HS-27A (cell line): Measurements from ENCODE around the gene MIA.
A peak's percentile ranks its signal among the peaks of the same experiment; 100 is the strongest.
"Not testable (repeated sequence)": the region's sequence is repeated elsewhere in the genome, so short reads cannot be mapped to it uniquely, and the experiment has no call there.

Experiments
- DNase-seq: peaks from one replicate; pipeline ENCODE4 v3.0.0-alpha.2; 2012; ENCODE audit warnings: low read depth, missing footprints

Gene MIA

GRCh38 chr19:40822704-40823553 is 47.6 kb downstream of the MIA start:
- DNase-seq = peak; percentile 60

- not testable (repeated sequence) for DNase-seq
These were observed 49.6 kb downstream of the MIA start for GRCh38 chr19:40824916-40825315.

- not testable (repeated sequence) for DNase-seq
These were observed 50.3 kb downstream of the MIA start for GRCh38 chr19:40825460-40826095.

GRCh38 chr19:40826312-40826698 is 51.0 kb downstream of the MIA start:
- not testable (repeated sequence) for DNase-seq

GRCh38 chr19:40826699-40827385 is 51.5 kb downstream of the MIA start:
- DNase-seq = not testable (repeated sequence)
